Fibroblast of pulmonary artery (primary cell): Measurements from ENCODE around the gene HOXB4.

Experiments used
- DNase-seq: peaks from one replicate; pipeline ENCODE4 v3.0.0-alpha.2; 2010; ENCODE audit warnings: low read depth
- H3K4me3 ChIP-seq: replicated peaks from 2 replicates; pipeline ENCODE4 v1.5.1; 2011; ENCODE audit warnings: low read depth, mild to moderate bottlenecking, control low read depth, low read length, moderate library complexity
- TF ChIP-seq, protein P1 (sequence below): IDR thresholded peaks from 2 replicates; pipeline ENCODE4 v1.5.1; 2011; ENCODE audit warnings: mild to moderate bottlenecking, control low read depth, low read length, inconsistent platforms; ENCODE audit errors: missing control alignments

HOXB4 gene

DNA sequence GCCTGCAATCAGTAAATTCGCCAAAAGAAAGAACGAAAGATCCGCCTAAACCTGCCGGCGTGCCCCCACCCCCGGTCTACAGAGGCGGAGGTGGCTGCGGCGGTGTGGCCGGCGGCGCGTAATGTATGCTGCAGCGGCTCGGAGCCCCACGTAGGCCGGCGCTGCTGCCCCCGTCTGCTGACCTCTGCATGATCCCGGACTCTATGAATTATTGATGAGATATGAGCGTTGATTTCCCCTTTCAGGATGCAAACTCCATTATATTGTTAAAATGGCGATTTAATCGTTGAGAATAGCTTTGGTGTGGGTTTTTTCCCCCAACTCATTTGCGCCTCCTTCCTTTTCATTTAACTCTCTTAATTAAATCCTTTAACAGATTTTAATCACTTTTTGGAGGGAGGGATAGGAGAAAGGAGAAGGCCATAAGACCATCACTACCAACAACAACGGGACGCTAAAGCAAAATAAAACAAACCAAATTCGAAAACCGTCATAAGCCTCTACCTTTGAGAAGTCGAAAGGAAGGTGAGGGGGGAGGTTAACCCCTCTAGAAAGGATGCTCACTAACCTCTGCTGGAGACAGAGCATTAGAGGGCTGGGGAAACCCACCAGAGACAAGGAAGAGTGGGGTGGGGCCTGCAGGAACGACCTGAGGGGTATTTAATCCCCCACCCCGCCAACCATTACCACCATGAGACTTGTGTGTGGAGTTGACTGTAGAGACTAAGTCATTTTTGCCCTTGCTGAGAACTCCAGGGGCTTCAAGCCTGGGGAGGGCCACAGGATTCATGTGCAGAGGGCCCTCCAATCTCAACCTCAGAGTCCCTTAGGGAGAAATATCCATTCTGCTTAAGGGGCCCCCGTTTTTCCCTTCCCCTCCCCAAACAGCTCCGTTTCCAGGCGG is 8.5 kb upstream of the HOXB4 start:
- no peak for DNase-seq
- H3K4me3 ChIP-seq, result peak overlapping the region; percentile 61
- TF ChIP-seq, protein P1, sequence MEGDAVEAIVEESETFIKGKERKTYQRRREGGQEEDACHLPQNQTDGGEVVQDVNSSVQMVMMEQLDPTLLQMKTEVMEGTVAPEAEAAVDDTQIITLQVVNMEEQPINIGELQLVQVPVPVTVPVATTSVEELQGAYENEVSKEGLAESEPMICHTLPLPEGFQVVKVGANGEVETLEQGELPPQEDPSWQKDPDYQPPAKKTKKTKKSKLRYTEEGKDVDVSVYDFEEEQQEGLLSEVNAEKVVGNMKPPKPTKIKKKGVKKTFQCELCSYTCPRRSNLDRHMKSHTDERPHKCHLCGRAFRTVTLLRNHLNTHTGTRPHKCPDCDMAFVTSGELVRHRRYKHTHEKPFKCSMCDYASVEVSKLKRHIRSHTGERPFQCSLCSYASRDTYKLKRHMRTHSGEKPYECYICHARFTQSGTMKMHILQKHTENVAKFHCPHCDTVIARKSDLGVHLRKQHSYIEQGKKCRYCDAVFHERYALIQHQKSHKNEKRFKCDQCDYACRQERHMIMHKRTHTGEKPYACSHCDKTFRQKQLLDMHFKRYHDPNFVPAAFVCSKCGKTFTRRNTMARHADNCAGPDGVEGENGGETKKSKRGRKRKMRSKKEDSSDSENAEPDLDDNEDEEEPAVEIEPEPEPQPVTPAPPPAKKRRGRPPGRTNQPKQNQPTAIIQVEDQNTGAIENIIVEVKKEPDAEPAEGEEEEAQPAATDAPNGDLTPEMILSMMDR, result no peak

DNA sequence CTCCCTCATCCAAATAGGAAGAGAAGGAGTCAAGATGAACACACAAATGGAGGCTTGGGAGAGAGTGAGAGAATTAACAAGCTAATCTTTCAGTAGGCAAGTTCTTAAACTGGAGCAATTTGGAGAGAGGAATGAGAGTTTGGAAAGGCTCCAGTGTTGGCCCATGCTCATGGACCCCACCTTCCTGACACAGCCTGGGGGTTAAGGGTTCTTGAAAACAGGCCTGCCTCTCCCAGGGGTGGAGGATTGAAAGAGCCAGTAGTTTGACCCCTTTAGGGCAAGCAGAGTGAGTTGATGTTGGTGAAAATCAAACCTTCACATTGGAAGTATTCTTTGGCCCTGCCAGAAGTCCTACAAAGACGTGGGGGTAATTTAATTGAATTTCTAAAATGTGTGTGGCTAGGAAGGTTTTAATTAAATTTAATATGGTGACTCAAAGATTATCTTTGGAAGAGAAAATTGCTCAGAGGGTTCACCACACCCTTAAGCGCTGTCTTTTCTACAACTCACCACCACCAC is 6.1 kb upstream of the HOXB4 start:
- peak overlapping the region; percentile 61 for H3K4me3 ChIP-seq
- TF ChIP-seq, protein P1, result no peak
- DNase-seq, result no peak

DNA sequence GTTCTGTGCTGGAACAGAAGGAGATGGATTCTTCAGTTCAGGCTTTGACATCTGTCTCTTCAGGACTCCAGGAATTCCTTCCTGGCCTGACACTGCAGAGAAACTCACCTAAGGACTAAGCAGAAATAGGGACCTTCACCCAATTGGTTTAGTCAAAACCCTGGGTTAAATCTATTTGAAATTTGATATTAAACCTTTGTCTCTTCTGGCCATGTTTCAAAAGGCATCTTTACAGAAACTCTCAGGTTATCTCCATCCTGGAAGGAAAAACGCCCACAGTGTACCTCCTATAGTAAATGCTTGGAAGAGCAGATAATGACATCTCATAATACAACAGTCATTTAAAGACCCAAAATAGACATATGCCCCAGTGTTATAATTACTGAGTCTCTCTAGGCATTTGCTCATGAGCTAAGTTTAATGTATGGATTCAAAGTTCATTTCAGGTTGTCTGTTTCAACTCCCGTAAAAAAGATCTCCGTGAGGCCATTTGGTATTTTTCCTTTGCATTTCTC is 5.6 kb upstream of the HOXB4 start:
- H3K4me3 ChIP-seq, result no peak overlapping the region
- TF ChIP-seq, protein P1, result no peak
- DNase-seq, result no peak

DNA sequence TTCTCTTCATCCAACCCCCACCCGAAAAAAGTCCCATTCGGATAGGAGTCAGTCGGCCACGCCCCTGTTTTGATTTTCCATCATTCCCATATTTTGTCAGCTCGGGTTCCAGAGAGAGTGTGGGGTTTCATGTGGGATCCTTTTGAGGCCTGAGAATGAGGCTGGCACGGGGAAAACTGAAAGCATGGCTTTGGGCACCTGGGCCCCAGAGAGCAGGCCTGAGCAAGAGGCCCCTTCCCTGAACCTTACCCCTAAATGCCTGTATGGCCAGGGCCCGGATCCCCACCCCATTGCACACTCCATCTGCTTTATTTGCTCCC is 4.6 kb upstream of the HOXB4 start:
- TF ChIP-seq, protein P1, result no peak
- no peak for DNase-seq
- H3K4me3 ChIP-seq, result peak overlapping the region; percentile 52

DNA sequence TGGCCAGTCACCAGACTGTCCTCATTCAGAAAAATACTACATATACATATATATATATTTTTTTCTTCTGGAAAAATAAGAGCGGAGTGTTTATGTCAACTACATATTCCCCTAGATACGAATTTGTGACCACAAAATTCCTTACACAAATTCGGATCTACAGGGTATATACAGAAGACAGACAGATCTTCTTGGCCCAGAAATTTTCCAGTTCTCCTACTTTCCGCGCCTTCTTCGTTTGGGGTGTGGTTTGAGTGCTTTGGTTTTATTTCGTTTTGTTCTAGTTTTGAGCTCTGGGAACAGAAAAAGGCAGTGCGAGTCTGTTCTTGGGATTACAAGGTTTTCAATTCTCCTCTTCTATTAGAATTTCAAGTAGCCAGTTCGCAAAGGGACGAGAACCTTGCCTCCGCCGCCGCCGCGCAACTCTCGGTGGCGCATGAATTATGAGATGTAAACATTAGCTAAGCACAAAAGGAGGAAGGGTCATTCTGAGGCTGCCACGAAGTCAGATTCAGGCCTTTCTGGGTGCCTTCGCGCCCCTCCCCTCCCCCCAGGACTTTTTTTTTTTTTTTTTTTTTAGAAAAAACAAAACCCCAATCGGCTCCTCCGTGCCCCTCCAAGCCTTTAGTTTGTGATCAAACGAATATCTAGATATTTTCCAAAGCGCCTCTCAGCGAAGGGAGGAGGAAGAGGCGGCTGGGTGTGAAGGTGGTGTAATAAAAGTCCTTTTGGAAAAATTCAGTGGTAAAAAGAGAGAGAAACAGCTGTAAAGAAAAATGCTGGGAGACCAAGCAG is 1.8 kb upstream of the HOXB4 start:
- no peak for DNase-seq
- TF ChIP-seq, protein P1, result no peak
- H3K4me3 ChIP-seq, result no peak overlapping the region

DNA sequence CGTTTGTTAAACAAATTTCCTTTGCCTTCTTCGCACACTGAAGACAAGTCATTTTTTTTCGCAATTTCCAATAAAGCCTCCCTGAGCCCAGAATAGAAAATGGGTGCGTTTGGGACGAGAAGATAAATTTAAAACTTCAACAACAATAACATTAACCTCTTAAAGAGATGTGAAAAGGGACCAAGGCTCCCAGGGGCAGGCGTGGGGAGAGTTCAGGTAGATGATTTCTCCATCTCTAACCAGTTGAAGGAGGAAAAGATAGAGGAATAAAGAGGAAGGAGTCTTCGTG is 1.3 kb upstream of the HOXB4 start:
- no peak overlapping the region for H3K4me3 ChIP-seq
- TF ChIP-seq, protein P1, result no peak

More for the DNA sequence above, 1.3 kb upstream of the HOXB4 start:
- DNase-seq, result no peak
